SK-N-SH (cell line): ENCODE measurements around the gene S100P. TPM values are rescaled to one million over a fixed set of nuclear protein-coding genes. Genes with fewer than 3 reads are reported as not detected.

Experiments
- CTCF ChIA-PET: fragments of 300-600, 350-600 bp; formaldehyde crosslinking; extraction: SDS; loops from one replicate; lab custom pipeline; 2021; lab: Yijun Ruan, JAX
- POLR2A ChIA-PET: fragments of 350-600 bp; sonication (Branson Sonifier 250); formaldehyde crosslinking; extraction: SDS; loops from one replicate; lab custom pipeline; 2020; ENCODE audit warnings: antibody characterized with exemption, inconsistent platforms; lab: Yijun Ruan, JAX
- DNase-seq: peaks from one replicate; pipeline ENCODE4 v3.0.0; 2012
- H2AFZ ChIP-seq: fragments of 200-600 bp; sonication (generic); 2 replicates; pipeline ENCODE4 v1.8.1; 2016; ENCODE audit warnings: antibody characterized with exemption, mild to moderate bottlenecking, low read depth
- H3F3A ChIP-seq: fragments of 200-600 bp; sonication (generic); replicated peaks from 2 replicates; pipeline ENCODE3; 2016; ENCODE audit warnings: antibody characterized with exemption, mild to moderate bottlenecking; ENCODE audit not compliant: insufficient read depth
- H3K27ac ChIP-seq, 2 experiments: fragments of 200-500 bp in 1 of 2; fragments of 200-600 bp in 1 of 2; sonication (Bioruptor generic) in 1 of 2; sonication (generic), shearing (Covaris generic) in 1 of 2; 2 replicates each; pipeline versions ENCODE4 v1.5.1 to v1.6.1; 2014 to 2016; ENCODE audit warnings: low read depth in 2 of 2, inconsistent platforms in 1 of 2, low read length in 1 of 2, mild to moderate bottlenecking in 1 of 2, mixed read lengths in 1 of 2
- H3K27me3 ChIP-seq: fragments of 200-600 bp; sonication (generic), shearing (Covaris generic); 2 replicates; pipeline ENCODE4 v1.6.1; 2016; ENCODE audit warnings: mixed run types; ENCODE audit not compliant: insufficient read depth
- H3K36me3 ChIP-seq, 2 experiments: fragments of 200-500 bp in 1 of 2; fragments of 200-600 bp in 1 of 2; sonication (Bioruptor generic) in 1 of 2; sonication (generic) in 1 of 2; replicated peaks in 1 of 2; 2 replicates each; pipeline versions ENCODE3 to v1.5.1; 2014 to 2016; ENCODE audit warnings: low read length in 1 of 2, mild to moderate bottlenecking in 1 of 2; ENCODE audit not compliant: insufficient read depth in 2 of 2, control insufficient read depth in 1 of 2
- H3K4me1 ChIP-seq, 2 experiments: fragments of 200-500 bp in 1 of 2; fragments of 200-600 bp in 1 of 2; sonication (Bioruptor generic) in 1 of 2; sonication (generic), shearing (Covaris generic) in 1 of 2; 2 replicates each; pipeline versions ENCODE4 v1.5.1 to v1.6.1; 2014 to 2016; ENCODE audit warnings: low read depth in 1 of 2, low read length in 1 of 2, mixed run types in 1 of 2; ENCODE audit not compliant: insufficient read depth in 2 of 2, control insufficient read depth in 1 of 2
- H3K4me2 ChIP-seq: fragments of 200-600 bp; sonication (generic), shearing (Covaris generic); 2 replicates; pipeline ENCODE4 v1.6.1; 2017; ENCODE audit warnings: mixed run types
- H3K4me3 ChIP-seq, 2 experiments: fragments of 200-500 bp in 1 of 2; fragments of 200-600 bp in 1 of 2; sonication (Bioruptor generic) in 1 of 2; sonication (generic), shearing (Covaris generic) in 1 of 2; 2 replicates each; pipeline versions ENCODE4 v1.5.1 to v1.8.1; 2014 to 2016; ENCODE audit warnings: low read depth in 2 of 2, inconsistent platforms in 1 of 2, low read length in 1 of 2, mild to moderate bottlenecking in 1 of 2, mixed read lengths in 1 of 2, moderate library complexity in 1 of 2
- H3K79me2 ChIP-seq: fragments of 200-600 bp; sonication (generic); 2 replicates; pipeline ENCODE4 v1.8.1; 2017; ENCODE audit warnings: mild to moderate bottlenecking; ENCODE audit not compliant: insufficient read depth
- H3K9ac ChIP-seq: fragments of 200-600 bp; sonication (generic); 2 replicates; pipeline ENCODE4 v1.6.1; 2017; ENCODE audit warnings: mixed run types
- H3K9me2 ChIP-seq: fragments of 200-600 bp; sonication (generic); 2 replicates; pipeline ENCODE4 v1.6.1; 2017; ENCODE audit warnings: mixed run types
- H3K9me3 ChIP-seq: fragments of 200-600 bp; sonication (generic); 2 replicates; pipeline ENCODE4 v1.6.1; 2017; ENCODE audit warnings: mixed run types, mild to moderate bottlenecking, moderate library complexity
- H4K20me1 ChIP-seq: fragments of 200-600 bp; sonication (generic); 2 replicates; pipeline ENCODE4 v1.6.1; 2017; ENCODE audit warnings: mild to moderate bottlenecking, mixed run types; ENCODE audit not compliant: insufficient read depth
- EP300 ChIP-seq, 2 experiments: IDR thresholded peaks; 2 replicates each; pipeline versions ENCODE4 v1.4.0 to v1.6.1; 2012; ENCODE audit warnings: borderline replicate concordance in 1 of 2, low read depth in 1 of 2, low read length in 1 of 2
- GATA2 ChIP-seq: sonication (generic); formaldehyde crosslinking; IDR thresholded peaks from 2 replicates; pipeline ENCODE4 v1.5.0; 2020; ENCODE audit warnings: mild to moderate bottlenecking, missing genetic modification reagents
- MXI1 ChIP-seq: IDR thresholded peaks from 2 replicates; pipeline ENCODE4 v1.6.1; 2012; ENCODE audit warnings: mild to moderate bottlenecking, low read depth, low read length, improper control_type of control experiment
- NFIC ChIP-seq: IDR thresholded peaks from 2 replicates; pipeline ENCODE4 v1.4.0; 2012; ENCODE audit warnings: borderline replicate concordance
- REST ChIP-seq: IDR thresholded peaks from 2 replicates; pipeline ENCODE4 v1.6.1; 2012; ENCODE audit warnings: mild to moderate bottlenecking, low read depth, low read length, moderate library complexity
- RFX5 ChIP-seq: IDR thresholded peaks from 2 replicates; pipeline ENCODE4 v1.6.1; 2012; ENCODE audit warnings: mild to moderate bottlenecking, improper control_type of control experiment, low read length
- SMC3 ChIP-seq: IDR thresholded peaks from 2 replicates; pipeline ENCODE4 v1.6.1; 2012; ENCODE audit warnings: low read depth, low read length, improper control_type of control experiment
- TCF12 ChIP-seq: IDR thresholded peaks from 2 replicates; pipeline ENCODE4 v1.4.0; 2012
- ZBTB33 ChIP-seq: IDR thresholded peaks from 2 replicates; pipeline ENCODE4 v1.4.0; 2012; ENCODE audit warnings: low read depth, borderline replicate concordance
- whole genome bisulfite sequencing: methylation state at CpG from one replicate; pipeline ENCODE4 v1.1.6; 2017; ENCODE audit warnings: low lambda C conversion rate; 5-methylcytosine and 5-hydroxymethylcytosine counted together
- polyA plus RNA-seq, 3 experiments: library from polyadenylated mRNA; depleted of rRNA; stranded (reverse); fragments of >200 nt; gene quantifications; 2 replicates each; pipeline ENCODE4 v1.2.3, GENCODE V29; 2012
- TF ChIP-seq, protein P1 (sequence below): fragments of 200-600 bp; sonication (generic); IDR thresholded peaks from 2 replicates; pipeline ENCODE4 v1.6.1; 2017; ENCODE audit warnings: antibody characterized with exemption, mild to moderate bottlenecking, moderate library complexity
- TF ChIP-seq, protein P2 (sequence below): fragments of 150-350 bp; IDR thresholded peaks from 2 replicates; pipeline ENCODE4 v1.6.1; 2017; ENCODE audit warnings: antibody characterized with exemption, low read length, low read depth, borderline replicate concordance
- TF ChIP-seq, protein P3 (sequence below): fragments of 150-350 bp; IDR thresholded peaks from 2 replicates; pipeline ENCODE4 v1.6.1; 2016; ENCODE audit warnings: mild to moderate bottlenecking, low read depth, low read length

The S100P gene
- polyA plus RNA-seq, 1 of the 3 experiments (the other 2 are of a cell fraction) = not detected

DNA sequence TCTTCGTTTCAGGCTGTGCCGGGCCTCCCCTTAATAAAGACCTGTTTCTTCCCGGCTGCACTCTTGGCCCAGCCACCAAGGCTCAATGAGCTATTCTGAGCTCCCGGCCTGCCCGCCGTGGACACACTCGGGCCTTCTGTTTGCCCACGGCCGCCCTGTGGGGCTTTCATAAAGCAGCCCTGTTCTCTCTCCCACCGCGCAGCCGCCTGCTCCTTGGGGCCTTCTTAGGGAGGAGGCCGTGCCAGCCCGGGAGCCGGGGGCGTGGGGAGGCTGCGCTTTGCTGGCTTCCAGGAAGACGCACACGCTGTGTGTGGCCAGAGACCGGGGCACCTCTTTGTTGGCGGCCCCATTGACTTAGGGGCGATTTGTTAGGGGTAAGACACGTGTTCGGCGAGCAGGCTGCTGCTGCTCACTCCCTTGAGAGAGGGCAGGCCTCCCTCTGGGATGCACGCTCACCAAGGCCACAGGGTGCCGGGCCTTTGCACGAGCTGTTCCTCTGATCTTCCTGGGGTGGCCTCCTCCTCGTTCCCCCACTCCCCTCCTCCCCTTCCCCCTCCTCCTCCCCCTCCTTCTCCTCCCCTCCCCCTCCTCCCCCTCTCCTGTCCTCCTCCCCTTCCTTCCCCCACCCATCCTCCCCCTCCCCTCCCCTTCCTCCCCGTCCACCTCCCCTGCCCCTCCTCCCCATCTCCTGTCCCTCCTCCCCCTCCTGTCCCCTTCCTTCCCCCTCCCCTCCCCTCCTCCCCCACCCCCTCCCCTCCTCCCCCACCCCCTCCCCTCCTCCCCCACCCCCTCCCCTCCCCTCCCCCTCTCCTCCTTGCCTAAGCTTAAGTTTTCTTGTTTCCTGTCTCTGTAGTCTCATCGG is 33.6 kb downstream of the S100P start:
- no peaks in the 10 kb centered on the region for H3K9me3 ChIP-seq
- no peak for DNase-seq
- H3K27ac ChIP-seq = no peak overlapping the region
- no peaks in the 10 kb centered on the region for H3K36me3 ChIP-seq
- no peaks in the 10 kb centered on the region for H3K79me2 ChIP-seq
- H2AFZ ChIP-seq = no peak overlapping the region
- WGBS = 80% methylated on average over 25 of the region's 31 CpGs
- H3K4me2 ChIP-seq = no peak overlapping the region
- H3K4me3 ChIP-seq = no peak overlapping the region
- H4K20me1 ChIP-seq = no peaks in the 10 kb centered on the region
- no peaks in the 10 kb centered on the region for H3K9me2 ChIP-seq
- POLR2A ChIA-PET = no interaction called here
- H3K27me3 ChIP-seq = no peaks in the 10 kb centered on the region
- TF ChIP-seq EP300 (IDR thresholded peaks at IDR 0.05; ENCODE audit: borderline replicate concordance in 1 of 2, low read depth in 1 of 2, low read length in 1 of 2) (no peak), SMC3 (no peak), REST (no peak), NFIC (no peak)
- TF ChIP-seq, protein P1, sequence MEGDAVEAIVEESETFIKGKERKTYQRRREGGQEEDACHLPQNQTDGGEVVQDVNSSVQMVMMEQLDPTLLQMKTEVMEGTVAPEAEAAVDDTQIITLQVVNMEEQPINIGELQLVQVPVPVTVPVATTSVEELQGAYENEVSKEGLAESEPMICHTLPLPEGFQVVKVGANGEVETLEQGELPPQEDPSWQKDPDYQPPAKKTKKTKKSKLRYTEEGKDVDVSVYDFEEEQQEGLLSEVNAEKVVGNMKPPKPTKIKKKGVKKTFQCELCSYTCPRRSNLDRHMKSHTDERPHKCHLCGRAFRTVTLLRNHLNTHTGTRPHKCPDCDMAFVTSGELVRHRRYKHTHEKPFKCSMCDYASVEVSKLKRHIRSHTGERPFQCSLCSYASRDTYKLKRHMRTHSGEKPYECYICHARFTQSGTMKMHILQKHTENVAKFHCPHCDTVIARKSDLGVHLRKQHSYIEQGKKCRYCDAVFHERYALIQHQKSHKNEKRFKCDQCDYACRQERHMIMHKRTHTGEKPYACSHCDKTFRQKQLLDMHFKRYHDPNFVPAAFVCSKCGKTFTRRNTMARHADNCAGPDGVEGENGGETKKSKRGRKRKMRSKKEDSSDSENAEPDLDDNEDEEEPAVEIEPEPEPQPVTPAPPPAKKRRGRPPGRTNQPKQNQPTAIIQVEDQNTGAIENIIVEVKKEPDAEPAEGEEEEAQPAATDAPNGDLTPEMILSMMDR = no peak
- H3K9ac ChIP-seq = no peak overlapping the region
- H3K4me1 ChIP-seq = no peaks in the 10 kb centered on the region
- peaks cover 6% of the 10 kb centered on the region for H3F3A ChIP-seq
- CTCF ChIA-PET = interaction anchor here (0.9 to 1.7 kb wide), 3 partner anchors 11 to 316 kb away, joined by 3 to 7 read pairs (median 3); partner anchors contain the start of gene TADA2B

DNA sequence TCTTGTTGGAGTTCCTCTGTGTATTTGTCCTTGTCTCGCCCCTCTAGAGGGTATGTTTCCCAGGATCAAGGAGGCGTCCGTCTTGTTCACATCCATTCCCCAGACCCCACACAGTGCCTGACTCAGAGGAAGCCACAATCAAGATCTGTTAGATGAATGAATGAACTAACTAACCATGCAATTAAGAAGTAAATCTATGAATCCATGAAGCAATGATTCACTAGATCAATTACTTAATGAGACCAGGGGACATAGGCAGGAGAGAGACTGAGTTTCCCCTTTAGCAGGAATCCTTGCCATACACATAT is 34.2 kb downstream of the S100P start:
- Histone ChIP-seq H3K36me3 (no peaks in the 10 kb centered on the region), H3K27ac (no peak overlapping the region), H4K20me1 (no peaks in the 10 kb centered on the region), H3K9me3 (no peaks in the 10 kb centered on the region), H3K27me3 (no peaks in the 10 kb centered on the region), H3K4me1 (no peaks in the 10 kb centered on the region), H3K9me2 (no peaks in the 10 kb centered on the region), H3K79me2 (no peaks in the 10 kb centered on the region), H2AFZ (no peak overlapping the region), H3F3A (peaks cover 6% of the 10 kb centered on the region), H3K4me3 (no peak overlapping the region), H3K4me2 (no peak overlapping the region), H3K9ac (no peak overlapping the region)
- no peak for DNase-seq
- CTCF ChIA-PET = interaction anchor here (1.1 to 3.4 kb wide), 4 partner anchors 8 to 315 kb away, joined by 3 to 25 read pairs (median 6); partner anchors contain the start of gene TADA2B
- POLR2A ChIA-PET = no interaction called here
- 93% methylated on average over 3 of the region's 3 CpGs for WGBS
- no peak for TF ChIP-seq TCF12
- TF ChIP-seq, protein P2, sequence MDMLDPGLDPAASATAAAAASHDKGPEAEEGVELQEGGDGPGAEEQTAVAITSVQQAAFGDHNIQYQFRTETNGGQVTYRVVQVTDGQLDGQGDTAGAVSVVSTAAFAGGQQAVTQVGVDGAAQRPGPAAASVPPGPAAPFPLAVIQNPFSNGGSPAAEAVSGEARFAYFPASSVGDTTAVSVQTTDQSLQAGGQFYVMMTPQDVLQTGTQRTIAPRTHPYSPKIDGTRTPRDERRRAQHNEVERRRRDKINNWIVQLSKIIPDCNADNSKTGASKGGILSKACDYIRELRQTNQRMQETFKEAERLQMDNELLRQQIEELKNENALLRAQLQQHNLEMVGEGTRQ = no peak
- TF ChIP-seq RFX5 = no peak
- no peak for TF ChIP-seq MXI1
- TF ChIP-seq, protein P3, sequence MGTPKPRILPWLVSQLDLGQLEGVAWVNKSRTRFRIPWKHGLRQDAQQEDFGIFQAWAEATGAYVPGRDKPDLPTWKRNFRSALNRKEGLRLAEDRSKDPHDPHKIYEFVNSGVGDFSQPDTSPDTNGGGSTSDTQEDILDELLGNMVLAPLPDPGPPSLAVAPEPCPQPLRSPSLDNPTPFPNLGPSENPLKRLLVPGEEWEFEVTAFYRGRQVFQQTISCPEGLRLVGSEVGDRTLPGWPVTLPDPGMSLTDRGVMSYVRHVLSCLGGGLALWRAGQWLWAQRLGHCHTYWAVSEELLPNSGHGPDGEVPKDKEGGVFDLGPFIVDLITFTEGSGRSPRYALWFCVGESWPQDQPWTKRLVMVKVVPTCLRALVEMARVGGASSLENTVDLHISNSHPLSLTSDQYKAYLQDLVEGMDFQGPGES = no peak
- TF ChIP-seq ZBTB33 = no peak
- no peak for TF ChIP-seq NFIC
- TF ChIP-seq GATA2 (CRISPR knock-in tag) = no peak
- TF ChIP-seq, protein P1 = no peak
